Loucy (cell line): Measurements from ENCODE around the gene NAALADL2.

Source experiments
- CTCF ChIP-seq: fragments of 200-600 bp; sonication (generic); conservative IDR thresholded peaks from 2 replicates; pipeline ENCODE4 v1.5.1; 2014; ENCODE audit warnings: mild to moderate bottlenecking, antibody characterized with exemption, low read length
- EZH2phosphoT487 ChIP-seq: fragments of 200-600 bp; IDR thresholded peaks from 2 replicates; pipeline ENCODE4 v1.6.1; 2018; ENCODE audit warnings: antibody characterized with exemption, mild to moderate bottlenecking, moderate library complexity, borderline replicate concordance

GRCh38 chr3:175214216-175214615, 355.1 kb downstream of the NAALADL2 start:
- TF ChIP-seq CTCF: no peak
- no peak for TF ChIP-seq EZH2phosphoT487
